NCI-H748 (cell line): ENCODE data around the gene CARS2.

Experiments used
- DNase-seq: peaks from one replicate; lab custom pipeline; 2025; ENCODE audit not compliant: unreplicated experiment; lab: John Stamatoyannopoulos, UW

Gene CARS2

DNA sequence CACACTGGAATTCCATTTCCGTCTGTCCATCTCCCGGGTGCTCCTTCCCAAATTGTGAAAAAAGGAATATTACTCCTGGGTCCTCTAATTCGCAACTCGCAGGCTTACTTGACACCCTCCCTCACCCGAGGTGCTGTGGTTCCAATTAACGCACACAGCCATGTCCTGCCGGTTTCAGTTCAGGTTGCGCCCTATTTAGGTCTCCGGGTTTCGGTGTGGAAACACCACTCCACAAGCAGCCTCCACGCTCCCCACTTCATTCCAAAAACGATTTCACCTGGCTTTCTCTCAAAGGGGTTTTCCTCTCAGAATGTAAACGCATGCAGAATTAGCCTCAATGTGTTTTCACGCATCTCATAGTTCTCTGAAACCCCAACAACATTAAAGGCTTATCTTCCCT, 52.6 kb downstream of the CARS2 start:
- DNase-seq = no peak

DNA sequence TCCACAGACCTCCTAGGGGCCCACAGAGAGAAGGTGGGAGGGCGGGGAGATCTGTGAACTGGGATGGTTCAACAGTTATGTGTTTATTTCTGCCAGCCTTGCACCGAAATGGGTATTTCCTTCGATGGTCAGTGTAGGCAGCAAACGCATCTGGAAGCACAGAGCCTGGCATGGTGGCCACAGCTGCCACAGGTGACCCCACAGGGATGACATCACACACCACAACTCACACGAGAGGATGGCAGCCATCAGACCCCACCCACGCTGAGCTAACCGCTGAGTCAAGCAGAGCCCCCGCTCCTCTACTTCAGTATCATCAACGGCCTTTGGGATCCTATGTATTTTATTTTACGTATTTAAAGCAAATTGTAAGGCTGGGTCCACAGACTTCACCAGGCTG, 53.2 kb downstream of the CARS2 start:
- DNase-seq = no peak

DNA sequence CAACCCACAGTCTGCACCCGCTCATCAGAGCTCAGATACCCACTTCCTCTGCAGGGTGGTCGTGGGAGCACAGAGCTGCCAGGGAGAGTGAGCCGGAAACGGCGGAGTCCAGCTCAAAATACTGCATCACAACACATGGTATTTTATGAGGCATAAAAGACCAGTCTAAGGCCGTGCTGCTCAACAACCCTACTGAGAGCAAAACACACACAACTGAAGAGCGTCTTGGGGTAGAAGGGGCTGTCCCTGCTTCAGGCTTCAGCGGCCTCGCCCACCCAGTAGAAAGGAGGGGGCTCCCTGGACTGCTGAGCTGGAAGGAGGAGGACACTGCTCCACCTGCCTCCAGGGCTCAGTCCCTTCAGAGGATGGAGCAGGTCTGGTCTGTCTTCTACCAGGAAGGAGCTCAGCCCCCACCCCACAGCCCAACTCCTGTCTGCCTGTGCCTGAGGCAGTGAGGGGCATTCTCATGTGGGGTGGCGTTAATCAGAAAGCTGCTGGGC, 53.6 kb downstream of the CARS2 start:
- DNase-seq = no peak

DNA sequence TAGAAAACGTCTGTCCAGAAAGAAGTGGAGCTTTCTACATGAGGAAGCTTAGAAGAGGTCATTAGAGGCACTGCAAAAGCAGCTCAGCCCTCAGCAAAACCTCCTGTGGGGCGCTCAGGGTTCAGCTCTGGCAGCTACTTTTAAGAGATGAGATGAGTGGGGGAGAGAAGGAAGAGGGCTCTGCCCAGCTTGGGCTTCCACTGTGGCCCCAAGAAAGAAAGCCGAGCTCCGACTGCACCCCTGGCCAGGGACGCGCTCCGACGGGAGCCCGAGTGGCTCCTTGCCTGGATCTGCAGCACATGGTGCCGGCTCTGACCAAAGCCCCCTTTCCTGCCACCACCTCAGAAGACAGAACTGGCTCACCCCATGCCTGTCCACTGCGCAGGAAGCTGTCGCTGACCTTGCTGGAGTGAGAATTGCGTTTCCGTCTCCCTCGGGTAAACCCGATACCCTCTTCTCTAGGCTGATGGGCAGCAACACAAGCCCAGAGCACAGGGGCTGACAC, 54.1 kb downstream of the CARS2 start:
- DNase-seq = no peak

DNA sequence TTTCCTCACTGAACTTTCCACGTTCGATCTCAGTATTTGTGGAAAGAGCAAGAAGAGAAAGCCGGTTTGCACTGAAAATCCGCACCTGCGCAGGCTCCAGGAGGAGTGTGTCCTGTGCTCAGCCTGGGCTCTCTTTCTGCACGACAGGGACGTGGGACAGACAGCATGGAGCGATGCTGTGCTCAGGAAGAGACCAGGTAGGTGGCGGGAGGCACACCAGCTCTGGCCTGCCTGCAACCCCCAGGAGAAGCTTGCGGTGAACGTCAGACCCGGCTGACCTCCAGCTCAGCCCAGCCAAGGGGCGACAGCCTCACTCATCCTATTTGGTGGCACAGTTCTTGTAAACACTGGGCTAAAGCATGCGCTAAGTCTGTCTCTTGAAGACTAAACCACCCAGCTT, 54.6 kb downstream of the CARS2 start:
- no peak for DNase-seq

DNA sequence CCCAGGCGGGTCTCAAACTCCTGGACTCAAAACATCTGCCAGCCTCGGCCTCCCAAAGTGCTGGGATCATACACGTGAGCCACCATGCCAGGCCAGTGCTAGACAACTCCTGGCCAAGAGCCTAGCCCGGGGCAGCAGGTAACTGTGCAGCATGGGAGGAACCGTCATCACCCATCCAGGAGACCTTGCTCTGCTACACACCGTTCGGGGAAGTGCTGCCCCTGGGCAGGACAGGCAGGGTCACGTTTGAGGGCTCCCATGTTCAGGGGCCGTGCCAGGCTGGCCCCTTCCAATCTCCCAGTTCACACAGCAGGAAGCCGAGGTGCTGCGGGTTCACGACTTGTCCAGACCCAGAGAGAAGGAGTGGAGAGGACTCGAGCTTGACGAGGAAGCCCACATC, 55.5 kb downstream of the CARS2 start:
- no peak for DNase-seq

DNA sequence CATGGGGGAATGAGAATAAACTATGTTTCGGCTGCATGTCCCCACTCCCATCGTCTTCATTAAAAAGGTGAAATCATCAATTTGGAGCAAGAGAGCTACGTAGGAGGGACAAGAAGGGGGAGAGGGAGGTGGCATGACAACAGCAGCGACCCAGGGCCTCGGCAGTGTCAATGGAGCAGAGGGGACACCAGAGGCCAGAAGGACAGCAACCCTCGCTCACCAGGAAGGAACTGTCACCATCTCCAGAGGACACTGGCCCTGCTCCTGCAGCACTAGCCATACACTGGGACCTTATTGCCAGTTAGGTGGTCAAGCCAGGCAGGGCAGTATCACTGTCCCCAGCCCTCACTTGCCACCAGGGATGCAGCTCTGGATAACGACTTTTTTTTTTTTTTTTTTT, 56.4 kb downstream of the CARS2 start:
- DNase-seq = no peak

DNA sequence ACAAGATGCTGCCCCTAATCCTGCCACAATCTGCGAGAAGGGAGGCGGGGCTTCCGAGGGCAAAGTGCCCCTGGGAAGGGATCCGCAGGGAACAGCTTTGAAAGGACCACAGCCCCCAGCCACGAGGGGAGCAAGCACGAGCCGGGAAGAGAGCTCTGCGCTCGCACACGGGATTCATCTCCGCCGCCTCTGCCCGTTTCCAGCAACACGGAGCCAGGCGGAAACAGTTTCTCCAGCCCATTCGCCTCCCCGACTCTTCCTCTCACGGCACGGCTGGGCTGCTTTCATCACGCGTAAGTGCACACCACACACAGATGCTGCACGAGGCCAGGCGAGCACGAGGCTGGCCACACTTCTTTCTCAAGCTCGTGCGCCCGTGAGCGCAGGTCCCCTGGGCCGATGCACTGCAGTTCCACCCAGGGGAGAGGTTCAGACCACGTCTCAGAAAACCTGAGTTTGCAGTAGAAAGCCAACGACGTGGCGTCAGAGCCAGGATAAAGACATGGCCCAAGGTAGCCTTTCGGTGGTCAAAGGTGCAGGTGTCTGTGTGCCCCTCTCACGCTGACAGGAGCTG, 57.0 kb downstream of the CARS2 start:
- no peak for DNase-seq

DNA sequence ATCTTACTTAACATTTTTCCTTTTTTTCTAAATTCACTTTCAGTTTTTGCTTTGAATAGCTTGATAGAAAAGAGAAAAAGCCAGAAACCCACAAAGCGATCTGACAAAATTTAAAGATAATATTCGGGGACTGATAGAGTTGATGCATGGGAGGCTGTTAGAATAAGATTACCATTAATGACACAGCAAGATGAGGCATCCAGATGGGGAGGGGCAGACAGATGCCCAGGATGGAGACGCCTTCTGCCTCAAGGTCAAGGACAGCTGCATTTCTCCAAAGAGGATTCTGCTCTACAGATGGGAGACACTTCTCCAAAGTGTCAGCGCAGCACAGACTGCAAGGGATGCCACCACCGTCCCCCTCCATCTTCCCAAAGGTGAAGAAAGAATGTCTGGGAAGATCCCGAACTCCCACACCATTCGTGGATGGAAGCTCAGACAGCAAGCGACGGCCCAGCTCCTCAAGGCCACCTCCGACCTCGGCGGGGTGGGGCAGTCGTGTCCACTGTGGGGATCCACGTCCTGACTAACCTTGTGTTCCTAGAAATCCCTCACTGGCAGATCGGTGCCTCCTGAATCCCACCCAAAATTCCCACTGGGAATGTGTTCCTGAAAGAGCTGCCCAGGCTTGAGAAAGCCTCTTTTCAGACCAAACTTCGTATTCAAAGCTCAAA, 57.6 kb downstream of the CARS2 start:
- DNase-seq = no peak

DNA sequence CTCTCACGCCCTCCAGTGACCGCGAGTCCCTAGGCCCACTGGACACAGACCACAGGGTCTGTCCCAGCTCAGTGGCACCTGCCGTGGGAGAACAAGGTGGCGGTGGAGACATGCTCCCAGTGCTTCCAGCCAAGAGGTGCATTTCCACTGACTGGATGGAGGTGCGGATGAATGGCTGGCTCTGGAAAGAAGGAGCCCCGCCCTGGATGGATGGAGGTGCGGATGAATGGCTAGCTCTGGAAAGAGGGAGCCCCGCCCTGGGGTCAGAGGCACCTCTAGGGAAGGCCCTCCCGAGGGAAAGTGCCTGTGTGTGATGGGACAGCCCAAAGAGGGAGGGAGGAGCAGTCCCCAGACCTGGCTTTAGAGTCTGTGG, 58.6 kb downstream of the CARS2 start:
- DNase-seq = no peak

DNA sequence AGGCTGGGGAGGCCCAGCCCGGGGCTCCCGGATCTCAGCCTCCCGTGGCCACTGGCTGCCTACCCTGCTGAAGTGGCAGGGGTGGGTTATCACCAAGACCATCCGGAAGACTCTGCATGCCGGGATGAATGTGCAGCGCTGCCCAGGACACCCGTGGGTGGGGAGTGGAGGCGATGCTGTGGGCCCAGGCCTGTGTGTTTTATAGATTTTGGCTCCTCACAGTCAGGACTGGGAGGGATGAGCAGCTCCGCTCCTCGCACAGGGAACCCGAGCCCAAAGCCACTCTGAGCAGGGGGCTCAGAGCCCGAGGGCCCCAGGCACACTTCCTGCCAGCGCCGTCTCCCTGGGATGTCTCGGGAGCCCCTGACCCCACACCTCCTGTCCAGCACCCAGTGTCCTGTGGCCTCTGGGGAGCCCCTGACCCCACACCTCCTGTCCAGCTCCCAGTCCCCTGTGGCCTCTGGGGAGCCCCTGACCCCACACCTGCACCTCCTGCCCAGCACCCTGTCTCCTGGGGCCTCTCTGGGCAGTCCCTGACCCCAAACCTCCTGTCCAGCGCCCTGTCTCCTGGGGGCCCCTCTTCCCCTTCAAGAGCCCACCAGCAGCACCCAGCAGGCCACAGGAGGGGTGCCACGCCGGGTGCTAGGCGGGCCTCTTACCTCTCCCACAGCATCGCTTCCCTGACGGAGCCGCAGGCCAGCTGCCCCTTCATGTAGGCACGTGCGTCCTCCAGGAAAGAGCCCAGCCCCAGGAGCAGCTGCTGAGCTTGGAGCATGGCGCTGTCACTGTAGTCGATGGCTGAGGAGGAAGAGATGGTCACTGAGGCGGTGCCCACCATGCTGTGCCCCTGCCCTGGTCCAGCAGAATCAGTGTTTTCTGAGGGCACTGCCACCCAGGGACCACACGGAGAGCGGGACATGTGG, 59.2 kb downstream of the CARS2 start:
- no peak for DNase-seq

DNA sequence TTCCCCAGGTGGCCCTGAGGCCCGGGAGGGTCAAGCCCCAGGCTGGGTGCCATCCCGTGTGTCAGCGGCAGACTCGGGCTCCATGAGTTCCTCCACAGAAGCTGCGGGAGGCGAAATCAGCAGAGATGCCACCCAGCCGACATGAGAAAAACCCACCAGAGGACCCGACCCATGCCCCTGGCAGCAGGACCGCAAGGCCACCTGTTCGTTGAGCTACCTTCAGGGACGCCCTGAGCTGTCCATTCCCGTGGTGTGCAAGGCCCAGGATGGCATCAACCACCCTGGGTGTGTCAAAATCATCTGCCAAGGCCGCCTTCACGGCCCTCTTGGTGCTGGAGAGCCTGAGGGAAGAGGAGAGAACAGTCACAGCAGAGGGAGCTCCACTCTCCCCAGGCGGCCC, 60.2 kb downstream of the CARS2 start:
- DNase-seq = no peak

DNA sequence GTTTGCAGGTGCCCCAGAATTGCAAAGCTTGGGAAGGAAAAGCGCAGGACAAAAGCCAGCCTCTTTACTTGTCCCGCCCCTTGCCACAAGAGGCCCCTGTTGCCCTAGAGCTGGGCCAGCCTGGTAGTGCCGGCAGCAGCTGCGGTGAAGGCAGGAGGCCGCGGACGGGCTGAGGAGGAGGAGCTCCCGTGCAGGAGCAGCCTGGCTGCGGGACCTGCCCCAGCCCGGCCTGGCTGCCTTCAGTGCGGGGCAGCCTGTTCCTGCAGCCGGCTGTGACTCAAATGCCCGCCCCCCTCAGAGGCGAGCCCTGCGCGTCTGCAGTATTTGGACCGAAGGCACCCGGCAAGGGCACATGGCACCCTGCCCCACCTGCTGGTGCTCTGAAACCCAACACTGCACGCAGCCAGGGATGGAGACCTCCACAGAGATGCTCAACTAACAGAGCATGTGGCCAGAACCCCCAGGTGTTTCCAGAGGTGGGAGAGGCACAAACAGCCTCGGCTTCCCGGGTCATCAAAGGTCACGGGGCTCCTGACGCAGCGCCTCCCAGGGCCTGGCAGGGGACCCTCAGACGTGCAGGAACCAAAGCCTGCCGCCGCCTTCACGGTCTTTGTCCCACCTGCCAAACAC, 60.9 kb downstream of the CARS2 start:
- DNase-seq = peak; percentile 26

DNA sequence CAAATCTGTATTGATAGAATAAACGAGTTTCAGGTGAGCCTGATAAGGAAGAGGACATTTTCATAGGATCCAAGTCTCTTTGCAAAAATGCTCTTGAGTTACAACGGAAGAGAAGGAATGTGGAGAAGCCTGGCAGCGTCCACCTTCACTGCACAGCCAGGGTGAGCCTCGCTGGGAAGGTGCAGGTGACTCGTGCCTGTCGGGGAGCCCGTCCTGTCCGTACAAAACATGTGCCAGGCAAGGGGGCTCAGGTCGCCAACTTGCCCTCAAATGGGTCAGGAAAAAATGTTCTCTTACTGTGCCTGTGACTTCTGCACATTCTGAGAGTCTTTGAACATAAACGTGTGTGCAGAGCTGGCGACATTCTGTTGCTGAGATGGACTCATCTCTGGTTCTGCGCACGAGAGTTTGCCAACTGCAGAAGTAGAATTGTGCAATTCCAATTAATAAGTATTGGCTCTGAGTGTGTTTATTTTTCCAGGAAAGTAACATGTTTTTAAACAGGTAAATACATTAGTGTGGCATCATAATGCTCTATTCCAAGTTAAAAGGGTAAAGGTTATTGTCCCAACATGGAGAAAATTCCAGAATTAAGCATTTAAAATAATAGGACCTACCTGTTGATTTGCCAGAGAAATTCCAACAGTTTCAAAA, 62.0 kb downstream of the CARS2 start:
- no peak for DNase-seq

DNA sequence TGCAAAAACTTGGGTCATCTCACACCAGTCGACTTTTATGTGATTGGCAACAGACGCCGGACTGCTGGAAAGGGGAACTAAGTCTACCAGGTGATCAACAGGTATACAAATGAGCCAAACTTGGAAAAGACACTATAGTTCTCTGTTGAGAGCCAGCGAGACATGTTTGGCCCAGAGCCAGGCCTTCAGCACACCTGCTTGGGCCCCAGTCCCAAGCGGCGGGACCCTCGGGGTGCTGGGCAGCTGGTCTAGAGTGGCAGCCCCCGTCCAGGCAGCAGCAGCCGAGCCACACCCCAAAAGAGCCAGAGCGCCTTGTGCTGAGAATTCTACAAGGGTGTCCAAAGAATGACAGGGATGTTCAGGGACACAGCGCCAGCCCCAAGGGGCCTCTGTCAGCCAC, 62.6 kb downstream of the CARS2 start:
- no peak for DNase-seq

DNA sequence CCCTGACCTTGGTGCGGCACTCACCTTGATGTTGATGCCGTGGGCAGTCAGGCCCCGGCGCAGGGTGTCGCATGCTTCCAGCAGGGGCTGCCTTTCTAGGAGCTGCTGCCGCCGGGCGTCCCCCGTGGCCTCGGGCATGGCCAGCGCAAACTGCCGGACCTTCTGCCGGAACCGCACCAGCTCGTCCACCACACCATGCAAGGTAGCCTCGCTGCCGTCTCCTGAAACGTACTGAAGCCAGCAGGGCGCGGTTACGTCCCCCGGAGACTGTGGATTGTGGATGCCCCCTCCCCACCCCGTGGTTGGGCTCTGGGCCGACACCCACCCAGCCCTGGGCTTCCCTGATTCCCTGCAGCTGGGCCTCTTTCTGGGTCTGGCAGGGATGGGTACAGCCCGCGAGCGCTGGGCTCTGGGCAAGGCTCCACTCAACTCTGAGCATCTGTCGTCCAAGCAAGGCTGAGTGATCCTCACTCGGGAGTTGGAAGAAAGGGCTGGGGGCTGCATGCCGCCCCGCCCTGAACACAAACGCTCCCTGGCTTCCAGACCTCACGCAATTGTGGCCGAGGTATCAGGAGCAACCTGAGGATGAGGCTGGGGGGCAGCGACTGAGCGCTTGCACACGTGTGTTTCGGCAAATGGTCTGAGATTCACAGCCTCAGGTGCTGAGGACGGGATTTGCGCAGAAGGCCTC, 63.5 kb downstream of the CARS2 start:
- DNase-seq = no peak

DNA sequence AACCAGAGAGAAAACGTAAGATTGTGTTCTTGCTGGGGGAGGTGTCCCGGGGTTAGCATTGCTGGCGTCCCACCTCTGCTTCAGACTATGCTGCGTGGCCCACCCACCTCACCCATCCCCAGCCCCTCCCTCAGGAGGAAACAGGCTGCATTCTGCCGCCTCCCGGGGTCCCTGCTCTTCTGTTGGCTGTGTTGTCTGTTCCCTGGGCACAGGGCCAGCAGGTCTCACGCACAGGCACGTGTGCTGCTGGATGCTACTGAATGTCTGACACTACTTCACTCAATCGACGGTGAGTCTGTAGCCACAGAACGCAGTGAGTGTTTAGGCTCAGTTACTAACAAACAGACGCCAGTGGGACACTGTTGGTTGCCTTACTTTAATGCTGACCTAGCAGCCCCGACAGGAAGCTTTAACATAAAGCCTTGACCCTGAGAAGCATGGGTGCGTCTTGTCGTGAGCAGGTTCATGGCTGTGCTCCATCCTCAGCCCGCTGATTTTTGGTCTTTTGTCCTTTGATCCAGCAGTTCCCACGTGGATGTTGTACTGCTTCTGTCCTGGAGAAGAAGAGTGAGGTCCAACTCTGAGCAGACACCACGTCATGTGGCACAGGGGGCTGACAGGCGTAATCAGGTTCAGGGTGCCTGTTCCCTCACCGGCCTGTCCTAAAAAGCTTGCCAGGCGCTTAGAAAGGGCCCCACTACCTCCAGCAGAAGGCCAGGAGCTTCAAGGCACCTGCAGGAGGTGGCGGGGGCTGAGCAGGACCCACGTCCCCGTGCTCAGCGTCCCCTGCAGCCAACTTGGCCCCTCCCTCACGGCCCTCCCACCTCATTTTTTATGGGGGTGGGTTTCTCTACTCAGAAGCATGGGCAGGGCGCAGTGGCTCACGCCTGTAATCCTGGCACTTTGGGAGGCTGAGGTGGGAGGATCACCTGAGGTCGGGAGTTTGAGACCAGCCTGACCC, 64.6 kb downstream of the CARS2 start:
- DNase-seq = no peak

DNA sequence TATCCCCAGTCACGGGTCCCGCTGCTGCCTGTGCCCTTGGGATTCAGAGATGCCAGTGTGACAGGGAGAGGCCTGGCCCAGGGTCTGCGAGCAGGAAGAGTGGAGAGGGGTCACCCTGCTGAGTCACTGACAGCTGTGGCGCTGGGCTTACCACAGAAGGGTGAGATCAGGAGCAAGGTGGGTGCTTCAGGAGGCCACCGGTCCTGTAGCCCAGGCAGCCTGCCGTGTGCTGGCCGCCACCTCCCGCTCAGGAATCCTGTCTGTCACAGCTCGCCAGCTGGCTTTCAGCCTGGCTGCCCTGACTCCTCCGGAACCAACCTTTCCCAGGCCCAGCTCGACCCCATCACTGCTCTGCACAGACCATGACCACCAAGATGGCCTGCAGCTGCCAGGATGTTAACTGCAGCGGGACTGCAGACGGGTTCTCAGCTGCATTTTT, 65.3 kb downstream of the CARS2 start:
- DNase-seq = no peak

DNA sequence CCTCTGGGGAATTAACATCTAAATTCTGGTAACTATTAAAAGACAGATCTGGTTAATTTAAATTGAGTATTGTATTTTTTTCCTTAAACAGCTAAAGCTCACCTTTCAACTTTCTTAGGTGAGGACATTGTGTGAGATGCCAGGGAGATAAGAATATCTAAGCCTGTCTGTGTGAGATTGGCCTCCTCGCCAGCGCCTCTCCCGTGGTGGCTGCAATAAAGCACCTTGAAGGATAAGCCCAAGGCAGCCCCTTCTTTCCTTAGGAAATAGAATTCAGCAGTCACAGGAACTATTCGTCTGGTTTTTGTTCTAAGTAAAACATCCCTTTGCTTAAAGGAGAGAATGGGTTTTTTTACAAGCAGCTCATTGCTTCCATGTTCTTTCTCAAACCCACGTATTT, 66.0 kb downstream of the CARS2 start:
- no peak for DNase-seq
